HEK293T (cell line): ENCODE data around the gene LDHD.

Source experiments
- CTCF ChIA-PET: fragments of 350-600 bp; formaldehyde crosslinking; extraction: SDS; loops from one replicate; lab custom pipeline; 2021; ENCODE audit warnings: antibody characterized with exemption, inconsistent platforms; lab: Yijun Ruan, JAX
- POLR2A ChIA-PET: fragments of 350-600 bp; formaldehyde crosslinking; extraction: SDS; loops from one replicate; lab custom pipeline; 2020; ENCODE audit warnings: antibody characterized with exemption, inconsistent platforms; lab: Yijun Ruan, JAX
- DNase-seq: peaks from one replicate; pipeline ENCODE4 v3.0.0; 2012; ENCODE audit warnings: mixed read lengths; ENCODE audit errors: extremely low spot score
- ARNT ChIP-seq: fragments of 450-650 bp; IDR thresholded peaks from 2 replicates; pipeline ENCODE4 v1.6.1; 2017; ENCODE audit warnings: mild to moderate bottlenecking
- BHLHE40 ChIP-seq: fragments of 450-650 bp; IDR thresholded peaks from 2 replicates; pipeline ENCODE4 v1.6.1; 2016; ENCODE audit warnings: mild to moderate bottlenecking, moderate library complexity, borderline replicate concordance
- CTBP1 ChIP-seq: fragments of 450-650 bp; IDR thresholded peaks from 2 replicates; pipeline ENCODE4 v1.6.1; 2016; ENCODE audit warnings: borderline replicate concordance
- ELF4 ChIP-seq: fragments of 450-650 bp; IDR thresholded peaks from 2 replicates; pipeline ENCODE4 v1.6.1; 2017; ENCODE audit warnings: antibody characterized with exemption
- FOXA1 ChIP-seq: fragments of 450-650 bp; IDR thresholded peaks from 2 replicates; pipeline ENCODE4 v1.6.1; 2016; ENCODE audit warnings: mild to moderate bottlenecking
- FOXK2 ChIP-seq: fragments of 450-650 bp; IDR thresholded peaks from 2 replicates; pipeline ENCODE4 v1.6.1; 2016; ENCODE audit warnings: mild to moderate bottlenecking
- FOXM1 ChIP-seq: fragments of 450-650 bp; IDR thresholded peaks from 2 replicates; pipeline ENCODE4 v1.6.1; 2017; ENCODE audit warnings: mild to moderate bottlenecking, borderline replicate concordance
- HDGF ChIP-seq: fragments of 450-650 bp; IDR thresholded peaks from 2 replicates; pipeline ENCODE4 v1.6.1; 2017; ENCODE audit warnings: antibody characterized with exemption, borderline replicate concordance
- L3MBTL2 ChIP-seq: fragments of 450-650 bp; conservative IDR thresholded peaks from 2 replicates; pipeline ENCODE4 v1.6.1; 2016; ENCODE audit warnings: mild to moderate bottlenecking
- LEF1 ChIP-seq: fragments of 450-650 bp; IDR thresholded peaks from 2 replicates; pipeline ENCODE4 v1.6.1; 2017; ENCODE audit warnings: mild to moderate bottlenecking, borderline replicate concordance
- NFRKB ChIP-seq: fragments of 450-650 bp; IDR thresholded peaks from 2 replicates; pipeline ENCODE4 v1.6.1; 2016; ENCODE audit warnings: mild to moderate bottlenecking, moderate library complexity
- PKNOX1 ChIP-seq: fragments of 450-650 bp; IDR thresholded peaks from 2 replicates; pipeline ENCODE4 v1.6.1; 2016
- SP1 ChIP-seq: fragments of 450-650 bp; IDR thresholded peaks from 2 replicates; pipeline ENCODE4 v1.6.1; 2017
- SUZ12 ChIP-seq: fragments of 450-650 bp; IDR thresholded peaks from 2 replicates; pipeline ENCODE4 v1.6.1; 2016; ENCODE audit warnings: mild to moderate bottlenecking
- TARDBP ChIP-seq: fragments of 450-650 bp; IDR thresholded peaks from 2 replicates; pipeline ENCODE4 v1.6.1; 2016
- ZNF384 ChIP-seq: fragments of 450-650 bp; IDR thresholded peaks from 2 replicates; pipeline ENCODE4 v1.6.1; 2016

Gene LDHD

GRCh38 chr16:75075688-75076268 lies 40.8 kb downstream of the LDHD start:
- TF ChIP-seq ARNT (no peak), SP1 (no peak), HDGF (no peak), FOXK2 (no peak), LEF1 (no peak), PKNOX1 (no peak), TARDBP (no peak), SUZ12 (no peak)
- POLR2A ChIA-PET, result no interaction called here
- DNase-seq, result no peak
- CTCF ChIA-PET, result no interaction called here

- ChIA-PET CTCF (interaction anchor here (1.1 kb wide), 1 partner anchor 36 kb away, joined by 4 read pairs; no protein-coding TSS in a partner anchor), POLR2A (no interaction called here)
- no peak for TF ChIP-seq FOXA1
- no peak for TF ChIP-seq PKNOX1
- TF ChIP-seq SUZ12, result no peak
- TF ChIP-seq L3MBTL2, result no peak
- TF ChIP-seq ELF4, result no peak
- TF ChIP-seq BHLHE40, result no peak
- no peak for TF ChIP-seq FOXK2
- no peak for TF ChIP-seq FOXM1
- no peak for TF ChIP-seq ZNF384
- TF ChIP-seq TARDBP, result no peak
- no peak for TF ChIP-seq LEF1
- no peak for TF ChIP-seq HDGF
- DNase-seq, result no peak
These were observed 41.5 kb downstream of the LDHD start for GRCh38 chr16:75074920-75075687.

GRCh38 chr16:75074304-75074793 lies 42.2 kb downstream of the LDHD start:
- no peak for DNase-seq
- ChIA-PET POLR2A (no interaction called here), CTCF (interaction anchor here (0.6 to 1.1 kb wide), 2 partner anchors 37 to 370 kb away, joined by 4 to 6 read pairs; no protein-coding TSS in a partner anchor)
- TF ChIP-seq BHLHE40 (no peak), ARNT (no peak), HDGF (no peak), SP1 (no peak), FOXK2 (no peak), ELF4 (no peak), CTBP1 (no peak), LEF1 (no peak), FOXM1 (no peak), NFRKB (no peak), FOXA1 (no peak), ZNF384 (no peak), SUZ12 (no peak), L3MBTL2 (no peak), PKNOX1 (no peak), TARDBP (no peak)

- POLR2A ChIA-PET, result no interaction called here
- no peak for TF ChIP-seq NFRKB
- TF ChIP-seq SUZ12, result no peak
- no peak; the same call in 1 of the 2 replicates for TF ChIP-seq L3MBTL2
- no peak for TF ChIP-seq ARNT
- TF ChIP-seq ELF4, result no peak
- TF ChIP-seq FOXK2, result no peak
- no peak for TF ChIP-seq SP1
- TF ChIP-seq PKNOX1, result no peak
- no peak for TF ChIP-seq ZNF384
- no peak for TF ChIP-seq HDGF
- TF ChIP-seq CTBP1, result no peak
- TF ChIP-seq BHLHE40, result no peak
- TF ChIP-seq FOXM1, result no peak
- TF ChIP-seq FOXA1, result no peak
- CTCF ChIA-PET, result interaction anchor here (0.6 to 1.1 kb wide), 2 partner anchors 37 to 370 kb away, joined by 4 to 6 read pairs; no protein-coding TSS in a partner anchor
- DNase-seq, result no peak
These were observed 42.9 kb downstream of the LDHD start for GRCh38 chr16:75073545-75074303.
